WTC11 (cell line): ENCODE measurements around the gene TMEM269. TPM values are rescaled to one million over a fixed set of nuclear protein-coding genes. Genes with fewer than 3 reads are reported as not detected.
A peak's percentile ranks its signal among the peaks of the same experiment; 100 is the strongest.

Source experiments
- ATAC-seq: fragments of 200-7000 bp; cut with Tn5 transposase; 2 replicates; pipeline ENCODE4 v1.10.0; 2021; ENCODE audit warnings: mild to moderate bottlenecking, moderate library complexity
- CTCF ChIA-PET: fragments of 300-600 bp; sonication (Branson Sonifier 250); formaldehyde crosslinking; loops from one replicate; lab custom pipeline; 2021; ENCODE audit warnings: antibody characterized with exemption; lab: Charles Lee
- POLR2A ChIA-PET: fragments of 350-600 bp; sonication (Branson Sonifier 250); formaldehyde crosslinking; loops from one replicate; lab custom pipeline; 2021; ENCODE audit warnings: antibody characterized with exemption; lab: Charles Lee
- DNase-seq: peaks from one replicate; pipeline ENCODE4 v3.0.0; 2021; ENCODE audit warnings: low spot score
- H3K27ac Mint-ChIP-seq: 2 replicates; pipeline ENCODE4 v1.8.0; 2021; ENCODE audit warnings: mixed read lengths
- H3K27me3 Mint-ChIP-seq: 2 replicates; pipeline ENCODE4 v1.8.0; 2021; ENCODE audit warnings: low read depth, mild to moderate bottlenecking, moderate library complexity, mixed read lengths
- H3K36me3 Mint-ChIP-seq: 2 replicates; pipeline ENCODE4 v1.8.0; 2021; ENCODE audit warnings: mixed read lengths
- H3K4me1 Mint-ChIP-seq: 2 replicates; pipeline ENCODE4 v1.8.0; 2022; ENCODE audit warnings: mixed read lengths
- H3K4me3 Mint-ChIP-seq: 2 replicates; pipeline ENCODE4 v1.8.0; 2021; ENCODE audit warnings: mild to moderate bottlenecking, moderate library complexity, mixed read lengths
- H3K9me3 Mint-ChIP-seq: 2 replicates; pipeline ENCODE4 v1.8.0; 2021; ENCODE audit warnings: mixed read lengths
- ATF2 ChIP-seq: sonication (generic); formaldehyde crosslinking; IDR thresholded peaks from 2 replicates; pipeline ENCODE4 v1.8.1; 2022; ENCODE audit warnings: low read depth, missing genetic modification reagents, borderline replicate concordance
- CDX4 ChIP-seq: fragments of 250-450 bp; sonication (Bioruptor Pico); IDR thresholded peaks from 2 replicates; pipeline ENCODE4 v1.9.0; 2021; ENCODE audit warnings: moderate library complexity, mild to moderate bottlenecking, inconsistent platforms, borderline replicate concordance
- CTCF ChIP-seq: fragments of 200-600 bp; IDR thresholded peaks from 2 replicates; pipeline ENCODE4 v1.8.0; 2022; ENCODE audit warnings: antibody characterized with exemption
- E2F4 ChIP-seq: sonication (generic); formaldehyde crosslinking; IDR thresholded peaks from 2 replicates; pipeline ENCODE4 v1.8.1; 2022; ENCODE audit warnings: low read depth, mild to moderate bottlenecking, moderate library complexity, missing genetic modification reagents, borderline replicate concordance
- EMX1 ChIP-seq: fragments of 250-450 bp; sonication (Bioruptor Pico); IDR thresholded peaks from 2 replicates; pipeline ENCODE4 v1.8.0; 2021; ENCODE audit warnings: mild to moderate bottlenecking
- JAZF1 ChIP-seq: fragments of 250-450 bp; sonication (Bioruptor Pico); IDR thresholded peaks from 2 replicates; pipeline ENCODE4 v1.9.0; 2021; ENCODE audit warnings: moderate library complexity, mild to moderate bottlenecking, inconsistent platforms
- NFE2L1 ChIP-seq: sonication (generic); formaldehyde crosslinking; IDR thresholded peaks from 2 replicates; pipeline ENCODE4 v1.8.1; 2023; ENCODE audit warnings: missing genetic modification reagents
- NFYB ChIP-seq: sonication (generic); formaldehyde crosslinking; conservative IDR thresholded peaks from 2 replicates; pipeline ENCODE4 v1.8.0; 2022; ENCODE audit warnings: low read depth, missing genetic modification reagents
- STAT6 ChIP-seq: sonication (generic); formaldehyde crosslinking; conservative IDR thresholded peaks from 2 replicates; pipeline ENCODE4 v1.8.1; 2023; ENCODE audit warnings: mild to moderate bottlenecking, low read depth, missing genetic modification reagents, moderate library complexity
- TEAD4 ChIP-seq: sonication (generic); formaldehyde crosslinking; IDR thresholded peaks from 2 replicates; pipeline ENCODE4 v1.8.0; 2022; ENCODE audit warnings: mild to moderate bottlenecking, missing genetic modification reagents
- TP53 ChIP-seq: sonication (generic); formaldehyde crosslinking; IDR thresholded peaks from 2 replicates; pipeline ENCODE4 v1.8.1; 2023; ENCODE audit warnings: mild to moderate bottlenecking, missing genetic modification reagents
- USF2 ChIP-seq: sonication (generic); formaldehyde crosslinking; IDR thresholded peaks from 2 replicates; pipeline ENCODE4 v1.8.1; 2023; ENCODE audit warnings: mild to moderate bottlenecking, missing genetic modification reagents, moderate library complexity
- ZBTB21 ChIP-seq: sonication (generic); formaldehyde crosslinking; IDR thresholded peaks from 2 replicates; pipeline ENCODE4 v1.8.1; 2023; ENCODE audit warnings: mild to moderate bottlenecking, missing genetic modification reagents, borderline replicate concordance
- ZNF121 ChIP-seq: sonication (generic); formaldehyde crosslinking; IDR thresholded peaks from 2 replicates; pipeline ENCODE4 v1.8.0; 2023; ENCODE audit warnings: missing genetic modification reagents
- ZNF219 ChIP-seq: sonication (generic); formaldehyde crosslinking; IDR thresholded peaks from 2 replicates; pipeline ENCODE4 v1.8.0; 2023; ENCODE audit warnings: missing genetic modification reagents, mild to moderate bottlenecking, borderline replicate concordance
- ZNF263 ChIP-seq: sonication (generic); formaldehyde crosslinking; IDR thresholded peaks from 2 replicates; pipeline ENCODE4 v1.8.1; 2022; ENCODE audit warnings: low read depth, mild to moderate bottlenecking, moderate library complexity, missing genetic modification reagents
- ZNF512 ChIP-seq: sonication (generic); formaldehyde crosslinking; IDR thresholded peaks from 2 replicates; pipeline ENCODE4 v1.8.1; 2022; ENCODE audit warnings: missing genetic modification reagents, borderline replicate concordance
- ZNF532 ChIP-seq: fragments of 250-450 bp; sonication (Bioruptor Pico); IDR thresholded peaks from 2 replicates; pipeline ENCODE4 v1.9.0; 2021; ENCODE audit warnings: mild to moderate bottlenecking, borderline replicate concordance
- ZNF671 ChIP-seq: fragments of 250-450 bp; sonication (Bioruptor Pico); IDR thresholded peaks from 2 replicates; pipeline ENCODE4 v1.8.0; 2021; ENCODE audit warnings: mild to moderate bottlenecking
- total RNA-seq: library from RNA; stranded (reverse); gene quantifications from 3 replicates; pipeline ENCODE4 v1.2.3, GENCODE V29; 2021

TMEM269 gene
- total RNA-seq, 1 experiment from 2014 or later, result 0.57 TPM

GRCh38 chr1:42784547-42784945 is 245 bp upstream of the TMEM269 start:
- no peaks in the 10 kb centered on the region for H3K27me3 Mint-ChIP-seq
- TF ChIP-seq NFYB, result no peak
- TF ChIP-seq ATF2 (CRISPR knock-in tag), result no peak
- no peak for TF ChIP-seq EMX1
- no peak for TF ChIP-seq JAZF1 (CRISPR knock-in tag)
- TF ChIP-seq ZNF263 (CRISPR knock-in tag), result no peak
- no peak for TF ChIP-seq ZNF121 (CRISPR knock-in tag)
- no peak for TF ChIP-seq E2F4 (CRISPR knock-in tag)
- TF ChIP-seq TEAD4 (CRISPR knock-in tag), result no peak
- TF ChIP-seq STAT6, result no peak
- no peak for TF ChIP-seq ZNF671 (CRISPR knock-in tag)
- no peak for TF ChIP-seq NFE2L1 (CRISPR knock-in tag)
- no peak for TF ChIP-seq CTCF
- TF ChIP-seq CDX4 (CRISPR knock-in tag), result no peak
- no peak for TF ChIP-seq ZNF219 (CRISPR knock-in tag)
- TF ChIP-seq ZBTB21 (CRISPR knock-in tag), result no peak
- TF ChIP-seq USF2 (CRISPR knock-in tag), result no peak
- TF ChIP-seq, all 79 proteins: peak for 0
- H3K4me1 Mint-ChIP-seq, result peaks cover 8% of the 10 kb centered on the region
- ATAC-seq, result peak; percentile 38
- H3K36me3 Mint-ChIP-seq, result peaks cover 21% of the 10 kb centered on the region
- ChIA-PET POLR2A (interaction anchor here (1.0 kb wide), 1 partner anchor 27 kb away, joined by 3 read pairs; no protein-coding TSS in a partner anchor), CTCF (interaction anchor here (0.8 kb wide), 1 partner anchor 129 kb away, joined by 3 read pairs; no protein-coding TSS in a partner anchor)
- DNase-seq, result no peak
- no peak overlapping the region for H3K4me3 Mint-ChIP-seq
- H3K9me3 Mint-ChIP-seq, result peaks cover 4% of the 10 kb centered on the region; the same call in 1 of the 2 replicates
- H3K27ac Mint-ChIP-seq, result no peak overlapping the region

- Mint-ChIP-seq H3K27ac (no peak overlapping the region), H3K9me3 (no peaks in the 10 kb centered on the region), H3K27me3 (no peaks in the 10 kb centered on the region), H3K36me3 (peaks cover 7% of the 10 kb centered on the region), H3K4me1 (peaks cover 8% of the 10 kb centered on the region), H3K4me3 (no peak overlapping the region)
- POLR2A ChIA-PET, result no interaction called here
- ATAC-seq (no peak), DNase-seq (no peak)
- CTCF ChIA-PET, result no interaction called here
- TF ChIP-seq ZNF532 (CRISPR knock-in tag) (no peak), ZNF512 (CRISPR knock-in tag) (no peak), E2F4 (CRISPR knock-in tag) (no peak), TP53 (CRISPR knock-in tag) (no peak)
Measured at GRCh38 chr1:42786097-42786496, 1.3 kb downstream of the TMEM269 start.
